ENCODE measurements around the gene LAMA4. TPM values are rescaled to one million over a fixed set of nuclear protein-coding genes. Genes with fewer than 3 reads are reported as not detected.
A peak's percentile ranks its signal among the peaks of the same experiment; 100 is the strongest.

The LAMA4 gene
- total RNA-seq, 2 experiments from 2014 or later: not detected

DNA sequence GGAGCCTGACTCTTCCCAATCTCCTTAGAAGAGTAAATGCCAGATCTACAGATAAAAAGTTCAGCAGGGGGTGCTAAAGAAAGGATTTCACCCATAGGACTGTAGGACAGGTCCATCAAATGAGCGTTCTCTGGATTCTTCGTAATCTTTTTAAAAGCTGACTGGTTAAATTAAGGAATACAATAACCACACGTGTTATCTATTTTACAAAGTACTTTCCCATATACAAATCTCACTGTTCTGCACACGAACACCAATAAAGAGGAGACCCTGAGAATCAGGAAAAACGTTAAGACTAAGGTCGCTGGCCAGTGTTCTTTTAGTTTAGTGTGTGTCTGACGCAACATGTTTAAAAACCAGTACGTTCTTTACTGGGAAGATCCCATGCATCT is 167.6 kb downstream of the LAMA4 start:
- Mint-ChIP-seq H3K9me3 (ENCODE audit: low read depth) (no peaks in the 10 kb centered on the region), H3K4me1 (peaks cover 7% of the 10 kb centered on the region), H3K27me3 (peaks cover 24% of the 10 kb centered on the region), H3K36me3 (peaks cover 6% of the 10 kb centered on the region), H3K27ac (no peak overlapping the region), H3K4me3 (no peak overlapping the region)
- peak; percentile 4 for ATAC-seq
- no peak for DNase-seq
- CTCF ChIA-PET: interaction anchor here (0.9 to 3.9 kb wide), 10 partner anchors 8 to 199 kb away, joined by 3 to 66 read pairs (median 5); no protein-coding TSS in a partner anchor

DNA sequence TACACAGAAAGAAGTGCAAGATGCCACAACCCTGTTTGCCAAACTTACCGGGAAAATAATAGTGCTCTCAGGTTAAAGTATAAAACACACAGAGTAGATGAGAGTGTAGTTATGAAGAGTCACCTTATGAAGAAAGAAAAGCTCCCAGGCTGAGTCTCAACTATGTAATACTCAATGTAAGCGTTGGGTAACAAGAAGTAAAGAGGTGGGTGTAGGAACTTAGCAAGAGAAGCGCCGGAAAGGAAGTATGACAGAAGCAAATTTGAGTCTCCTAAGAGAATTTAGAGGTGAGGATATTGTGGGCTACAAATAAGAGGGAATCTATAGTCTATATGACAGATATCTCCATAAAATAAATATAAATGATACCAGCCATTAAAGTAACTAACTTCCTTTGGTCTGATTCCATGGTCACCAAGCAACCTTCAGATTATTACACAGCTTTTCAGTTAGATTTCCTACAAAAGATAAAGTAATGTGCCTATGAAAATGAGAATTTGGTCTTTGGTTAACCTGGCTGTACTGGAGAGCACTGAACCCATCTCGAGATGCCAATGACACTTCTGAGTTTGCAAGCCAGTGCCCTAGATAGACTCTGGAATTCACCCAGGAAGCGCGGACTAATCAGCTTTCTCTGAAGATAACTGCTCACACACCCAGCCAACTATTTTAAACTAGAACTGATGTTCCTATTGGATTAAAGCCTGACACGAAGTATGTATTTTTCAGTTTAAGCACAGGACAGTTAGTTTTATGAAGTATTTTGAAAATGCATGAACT is 168.9 kb downstream of the LAMA4 start:
- H3K27ac Mint-ChIP-seq: no peak overlapping the region
- peaks cover 17% of the 10 kb centered on the region for H3K27me3 Mint-ChIP-seq
- ATAC-seq: no peak
- no peaks in the 10 kb centered on the region for H3K9me3 Mint-ChIP-seq (ENCODE audit: low read depth)
- H3K4me1 Mint-ChIP-seq: peaks cover 7% of the 10 kb centered on the region
- CTCF ChIA-PET: interaction anchor here (2.8 to 3.9 kb wide), 4 partner anchors 10 to 77 kb away, joined by 9 to 66 read pairs (median 12); no protein-coding TSS in a partner anchor
- DNase-seq: no peak
- H3K36me3 Mint-ChIP-seq: peaks cover 9% of the 10 kb centered on the region
- H3K4me3 Mint-ChIP-seq: no peak overlapping the region

DNA sequence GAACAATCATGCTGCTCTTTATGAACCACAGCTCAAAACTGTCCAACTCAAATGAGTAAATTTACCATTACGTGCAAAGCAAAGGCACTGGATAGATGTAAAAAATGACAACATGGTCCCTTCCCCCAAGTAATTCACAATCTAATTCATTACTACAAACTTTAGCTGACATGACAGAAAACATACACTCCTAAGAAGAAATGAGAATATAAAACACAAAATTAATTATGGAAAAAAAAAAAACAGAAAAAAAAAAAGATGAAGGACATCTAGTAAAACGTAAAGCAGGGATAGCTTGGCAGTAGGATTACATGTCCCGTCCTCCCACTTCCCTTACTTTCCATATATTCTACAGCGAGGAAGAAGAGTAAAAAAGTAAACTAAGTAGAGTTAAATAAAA is 172.8 kb downstream of the LAMA4 start:
- Mint-ChIP-seq H3K27me3 (no peaks in the 10 kb centered on the region), H3K4me3 (no peak overlapping the region), H3K4me1 (peaks cover 7% of the 10 kb centered on the region), H3K9me3 (ENCODE audit: low read depth) (no peaks in the 10 kb centered on the region), H3K36me3 (peaks cover 18% of the 10 kb centered on the region), H3K27ac (no peak overlapping the region)
- ATAC-seq (no peak), DNase-seq (no peak)
- CTCF ChIA-PET: interaction anchor here (0.7 to 1.0 kb wide), 2 partner anchors 81 to 1333 kb away, joined by 3 to 7 read pairs; no protein-coding TSS in a partner anchor

DNA sequence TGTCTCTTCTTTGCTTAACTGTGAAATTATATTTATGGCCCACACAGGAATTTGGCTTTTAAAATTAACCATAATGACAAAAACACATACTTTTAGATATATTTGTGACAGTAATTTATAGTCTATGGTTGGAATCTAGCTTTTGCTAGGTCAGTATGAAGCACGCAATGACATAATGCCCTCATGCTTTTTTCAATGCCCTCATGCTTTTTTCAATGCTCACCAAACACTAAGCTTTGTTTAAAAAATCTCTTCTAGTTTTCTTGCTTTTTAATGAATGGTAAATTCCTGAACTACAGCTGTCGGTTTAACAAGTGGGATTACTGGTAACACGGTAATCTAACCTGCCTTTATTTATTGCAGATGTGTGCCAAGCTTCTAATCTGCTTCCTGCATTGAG is 187.8 kb downstream of the LAMA4 start:
- Mint-ChIP-seq H3K36me3 (peaks cover 7% of the 10 kb centered on the region), H3K9me3 (ENCODE audit: low read depth) (no peaks in the 10 kb centered on the region), H3K27me3 (peaks cover 8% of the 10 kb centered on the region), H3K27ac (no peak overlapping the region), H3K4me1 (no peaks in the 10 kb centered on the region), H3K4me3 (no peak overlapping the region)
- DNase-seq: no peak
- CTCF ChIA-PET: no interaction called here
- ATAC-seq: no peak

DNA sequence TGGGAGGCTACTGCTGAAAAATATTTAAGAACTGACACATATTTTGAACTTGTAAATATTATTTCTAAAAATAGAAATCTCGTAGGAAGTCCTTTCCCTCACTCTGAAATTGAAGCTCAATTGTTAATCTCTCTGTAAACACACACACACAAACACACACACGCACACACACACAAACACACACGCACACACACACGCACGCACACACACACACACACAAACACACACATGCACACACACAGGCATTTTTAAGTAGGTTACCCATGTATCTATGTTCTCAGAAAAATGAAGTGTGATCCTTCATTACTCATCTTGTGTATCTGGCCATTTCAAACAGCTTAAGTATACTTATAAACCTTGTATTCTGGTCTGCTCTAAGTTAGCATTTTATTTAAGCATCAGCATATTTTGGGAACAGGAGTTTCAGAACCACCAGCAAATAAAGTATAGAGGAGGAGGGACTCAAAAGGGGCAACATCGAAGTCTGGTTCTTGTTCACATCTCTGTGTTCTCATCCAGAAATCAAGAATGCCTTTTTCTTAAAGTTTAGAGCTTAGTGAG is 188.9 kb downstream of the LAMA4 start:
- peaks cover 6% of the 10 kb centered on the region for H3K36me3 Mint-ChIP-seq
- CTCF ChIA-PET: interaction anchor here (1.7 kb wide), 1 partner anchor 21 kb away, joined by 9 read pairs; the partner anchor contains the start of genes FAM229B and TUBE1
- H3K27me3 Mint-ChIP-seq: peaks cover 8% of the 10 kb centered on the region
- no peak overlapping the region for H3K4me3 Mint-ChIP-seq
- no peaks in the 10 kb centered on the region for H3K4me1 Mint-ChIP-seq
- H3K27ac Mint-ChIP-seq: no peak overlapping the region
- DNase-seq: no peak
- no peaks in the 10 kb centered on the region for H3K9me3 Mint-ChIP-seq (ENCODE audit: low read depth)
- no peak for ATAC-seq

DNA sequence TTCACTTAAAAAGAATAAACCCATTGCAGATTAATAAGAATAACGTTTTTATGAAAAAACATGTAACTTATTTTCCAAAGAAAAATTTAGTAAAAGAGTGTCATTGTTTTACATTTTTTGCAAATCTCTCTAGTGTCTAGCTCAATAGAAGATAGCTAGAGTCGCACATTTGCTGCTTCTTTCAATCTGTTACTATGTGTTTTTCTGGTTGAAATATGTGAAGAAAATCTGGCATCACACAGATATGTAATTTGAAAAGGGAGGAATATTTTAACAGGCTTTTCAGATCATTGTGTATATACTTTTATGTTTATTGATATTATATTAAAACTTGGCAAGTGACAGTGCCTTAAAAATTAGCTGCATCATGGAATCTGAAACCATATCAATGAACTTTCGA is 191.4 kb downstream of the LAMA4 start:
- Mint-ChIP-seq H3K36me3 (peaks cover 3% of the 10 kb centered on the region), H3K27me3 (peaks cover 8% of the 10 kb centered on the region), H3K4me1 (no peaks in the 10 kb centered on the region), H3K27ac (no peak overlapping the region), H3K4me3 (no peak overlapping the region), H3K9me3 (ENCODE audit: low read depth) (no peaks in the 10 kb centered on the region)
- no peak for ATAC-seq
- no peak for DNase-seq
- CTCF ChIA-PET: no interaction called here

DNA sequence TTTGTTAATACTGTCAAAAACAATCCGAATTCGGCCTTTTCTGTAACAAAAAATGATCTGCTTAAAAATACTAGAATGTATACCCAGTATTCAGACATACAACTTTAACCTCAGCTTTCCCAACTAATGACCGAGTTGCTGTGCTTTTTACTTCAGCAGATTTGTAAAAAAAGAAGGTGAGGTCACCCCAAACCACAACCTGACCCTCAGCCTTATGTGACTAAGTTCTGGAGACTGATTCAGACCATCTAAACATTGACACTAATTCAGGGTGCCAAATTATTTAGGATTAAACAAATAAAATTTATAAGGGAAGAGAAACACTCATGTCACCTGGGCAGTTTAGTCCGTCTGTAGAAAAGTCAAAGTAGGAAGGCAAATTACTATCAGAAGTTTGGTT is 192.8 kb downstream of the LAMA4 start:
- H3K9me3 Mint-ChIP-seq (ENCODE audit: low read depth): no peaks in the 10 kb centered on the region
- DNase-seq (no peak), ATAC-seq (no peak)
- no peaks in the 10 kb centered on the region for H3K4me1 Mint-ChIP-seq
- H3K27ac Mint-ChIP-seq: no peak overlapping the region
- CTCF ChIA-PET: interaction anchor here (1.8 kb wide), 1 partner anchor 101 kb away, joined by 3 read pairs; no protein-coding TSS in a partner anchor
- H3K4me3 Mint-ChIP-seq: no peak overlapping the region
- H3K27me3 Mint-ChIP-seq: peaks cover 8% of the 10 kb centered on the region
- no peaks in the 10 kb centered on the region for H3K36me3 Mint-ChIP-seq

Other genes starting within 250 kb of the LAMA4 start
- not detected for gene CCN6, start 200.5 kb downstream of the LAMA4 start, total RNA-seq
- gene TUBE1, start 167.1 kb downstream of the LAMA4 start, total RNA-seq: 10 to 100 TPM; 20.7 to 28.7 TPM
- 1 to 10 TPM; 4.1 to 4.5 TPM for gene FAM229B, start 167.0 kb downstream of the LAMA4 start, total RNA-seq
- gene RFPL4B, start 92.8 kb upstream of the LAMA4 start, total RNA-seq: not detected